ENCODE data around the gene FGD3.

Gene FGD3

GRCh38 chr9:93052791-93053540 is 105.6 kb downstream of the FGD3 start:
- no peak for DNase-seq (ENCODE audit: low spot score)

- no peak for DNase-seq (ENCODE audit: low spot score)
These were observed 106.5 kb downstream of the FGD3 start for GRCh38 chr9:93053781-93054331.

GRCh38 chr9:93054758-93055704 is 107.7 kb downstream of the FGD3 start:
- no peak for DNase-seq (ENCODE audit: low spot score)

- DNase-seq (ENCODE audit: low spot score) = no peak
These were observed 109.8 kb downstream of the FGD3 start for GRCh38 chr9:93057042-93057702.

- no peak for DNase-seq (ENCODE audit: low spot score)
These were observed 110.5 kb downstream of the FGD3 start for GRCh38 chr9:93057703-93058354.

GRCh38 chr9:93058355-93059010 is 111.2 kb downstream of the FGD3 start, which contains the start of gene SUSD3:
Gene SUSD3 (plus strand): TSS chr9:93058701. CDS start chr9:93058743, 42 bp downstream.
- no peak for DNase-seq (ENCODE audit: low spot score)

GRCh38 chr9:93059011-93059714 is 111.8 kb downstream of the FGD3 start:
- no peak for DNase-seq (ENCODE audit: low spot score)

GRCh38 chr9:93059715-93060578 is 112.6 kb downstream of the FGD3 start:
- DNase-seq (ENCODE audit: low spot score) = no peak

GRCh38 chr9:93060746-93061259 is 113.5 kb downstream of the FGD3 start:
- DNase-seq (ENCODE audit: low spot score) = no peak

GRCh38 chr9:93061260-93061751 is 114.0 kb downstream of the FGD3 start:
- no peak for DNase-seq (ENCODE audit: low spot score)

GRCh38 chr9:93061791-93062763 is 114.8 kb downstream of the FGD3 start:
- DNase-seq (ENCODE audit: low spot score) = no peak

- no peak for DNase-seq (ENCODE audit: low spot score)
These were observed 117.2 kb downstream of the FGD3 start for GRCh38 chr9:93064392-93065134.

GRCh38 chr9:93065135-93065720 is 117.9 kb downstream of the FGD3 start:
- DNase-seq (ENCODE audit: low spot score) = no peak

GRCh38 chr9:93066978-93067603 is 119.8 kb downstream of the FGD3 start:
- no peak for DNase-seq (ENCODE audit: low spot score)

- no peak for DNase-seq (ENCODE audit: low spot score)
These were observed 121.6 kb downstream of the FGD3 start for GRCh38 chr9:93068956-93069355.

- DNase-seq (ENCODE audit: low spot score) = no peak
These were observed 124.1 kb downstream of the FGD3 start for GRCh38 chr9:93071464-93071863.

Data from D341Med (cell line).